ENCODE data around the gene TMEM120A.
A peak's percentile ranks its signal among the peaks of the same experiment; 100 is the strongest.

Gene TMEM120A

GRCh38 chr7:75993689-75994387 is 557 bp downstream of the TMEM120A start:
- peak; percentile 92 for DNase-seq

- no peak for DNase-seq
Measured at GRCh38 chr7:75992083-75992755, 2.2 kb downstream of the TMEM120A start.

GRCh38 chr7:75991531-75992082 is 2.8 kb downstream of the TMEM120A start:
- no peak for DNase-seq

GRCh38 chr7:75989500-75990388 is 4.7 kb downstream of the TMEM120A start:
- DNase-seq, result no peak

- DNase-seq, result no peak
Measured at GRCh38 chr7:75988568-75989499, 5.6 kb downstream of the TMEM120A start.

- DNase-seq, result no peak
Measured at GRCh38 chr7:75987805-75988567, 6.4 kb downstream of the TMEM120A start.

GRCh38 chr7:75987026-75987804 is 7.2 kb downstream of the TMEM120A start:
- no peak for DNase-seq

- no peak for DNase-seq
Measured at GRCh38 chr7:75986147-75986781, 8.1 kb downstream of the TMEM120A start.

- DNase-seq, result peak; percentile 51
Measured at GRCh38 chr7:75985518-75986146, 8.8 kb downstream of the TMEM120A start.

- no peak for DNase-seq
Measured at GRCh38 chr7:75985009-75985517, 9.3 kb downstream of the TMEM120A start.

- no peak for DNase-seq
Measured at GRCh38 chr7:75984130-75985008, 10.0 kb downstream of the TMEM120A start.

GRCh38 chr7:75983471-75984129 is 10.8 kb downstream of the TMEM120A start:
- peak; percentile 42 for DNase-seq

- peak; percentile 50 for DNase-seq
Measured at GRCh38 chr7:75982306-75983064, 11.9 kb downstream of the TMEM120A start.

GRCh38 chr7:75981453-75982305 is 12.7 kb downstream of the TMEM120A start:
- DNase-seq, result peak; percentile 49

GRCh38 chr7:75981203-75981452 is 13.3 kb downstream of the TMEM120A start:
- DNase-seq, result no peak

Data from islet precursor cell (in vitro differentiated cells).